Colonic mucosa (tissue), 4 donors: ENCODE measurements around the gene FHIT. TPM values are rescaled to one million over a fixed set of nuclear protein-coding genes. Genes with fewer than 3 reads are reported as not detected.

Experiments
- DNase-seq: peaks from one replicate; pipeline ENCODE4 v3.0.0-alpha.2; 2020
- H3K27ac ChIP-seq: fragments of 200-600 bp; one replicate; pipeline ENCODE4 v1.8.0; 2021
- H3K27me3 ChIP-seq: fragments of 200-600 bp; one replicate; pipeline ENCODE4 v1.8.0; 2021
- H3K36me3 ChIP-seq: fragments of 200-600 bp; one replicate; pipeline ENCODE4 v1.8.0; 2021
- H3K4me1 ChIP-seq: fragments of 200-600 bp; one replicate; pipeline ENCODE4 v1.8.0; 2021; ENCODE audit warnings: mild to moderate bottlenecking
- H3K4me3 ChIP-seq: fragments of 200-600 bp; one replicate; pipeline ENCODE4 v1.8.0; 2021
- H3K9ac ChIP-seq, 2 donors: one replicate each; pipeline ENCODE4 v1.7.0; 2013; ENCODE audit warnings: control low read depth in 2 of 2, low read depth in 2 of 2, low read length in 2 of 2
- H3K9me3 ChIP-seq: fragments of 200-600 bp; one replicate; pipeline ENCODE4 v1.8.0; 2021
- CTCF ChIP-seq: fragments of 200-600 bp; IDR thresholded peaks from one replicate; pipeline ENCODE4 v1.8.0; 2022; ENCODE audit warnings: antibody characterized with exemption, mild to moderate bottlenecking
- intact Hi-C: fragments of 100-400 bp; cut with DNase I; formaldehyde crosslinking; loops from one replicate; pipeline ENCODE4 v1.14.1; 2022
- total RNA-seq, 2 donors: library from RNA; stranded (reverse); fragmentation: NEBNext Ultra II Directional in 1 of 2; extraction: Animal tissue kit (Norgen Biotek cat#: 25700) in 1 of 2; gene quantifications; one replicate each; pipeline ENCODE4 v1.2.1, GENCODE V29; 2021
- donor health status: healthy.
- donor health status: DM: no; HTN: no; CAD: no.
- donor health status: DM: no; HTN: no; CAD: no.

The FHIT gene
- total RNA-seq, 2 donors from 2014 or later = 7.7 to 9.4 TPM

- Histone ChIP-seq H3K9ac (no peak overlapping the region), H3K4me1 (no peaks in the 10 kb centered on the region), H3K36me3 (no peaks in the 10 kb centered on the region), H3K4me3 (no peak overlapping the region), H3K27me3 (no peaks in the 10 kb centered on the region), H3K9me3 (no peaks in the 10 kb centered on the region), H3K27ac (no peak overlapping the region)
- no peak for TF ChIP-seq CTCF
- no peak for DNase-seq
- intact Hi-C loops = no loop called here
Observed at GRCh38 chr3:60856257-60857046, 394.8 kb downstream of the FHIT start.

DNA sequence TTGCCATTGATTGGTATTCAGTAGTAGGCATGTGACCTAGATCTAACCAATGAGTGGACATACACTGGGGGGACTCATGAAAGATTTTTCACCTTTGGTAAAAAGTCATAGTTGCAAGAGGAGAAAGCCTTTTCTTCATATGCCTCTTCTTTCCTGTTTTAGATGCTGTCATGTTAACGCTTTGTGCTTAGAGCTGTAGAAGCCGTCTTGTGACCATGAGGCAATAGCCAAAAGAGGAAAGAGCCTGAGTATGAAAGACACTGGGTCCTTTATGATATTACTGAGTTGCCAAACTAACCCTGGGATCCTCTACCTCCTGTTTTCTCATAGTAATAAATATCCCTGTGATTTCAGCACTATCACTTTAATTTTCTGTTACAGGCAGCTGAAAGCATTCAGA, 396.0 kb downstream of the FHIT start:
- DNase-seq = no peak
- no peak overlapping the region for H3K27ac ChIP-seq
- H3K36me3 ChIP-seq = no peaks in the 10 kb centered on the region
- intact Hi-C loops = no loop called here
- no peak overlapping the region for H3K9ac ChIP-seq
- H3K4me3 ChIP-seq = no peak overlapping the region
- no peaks in the 10 kb centered on the region for H3K27me3 ChIP-seq
- no peaks in the 10 kb centered on the region for H3K9me3 ChIP-seq
- no peak for TF ChIP-seq CTCF
- no peaks in the 10 kb centered on the region for H3K4me1 ChIP-seq

- TF ChIP-seq CTCF = no peak
- H3K4me3 ChIP-seq = no peak overlapping the region
- no peaks in the 10 kb centered on the region for H3K36me3 ChIP-seq
- no peaks in the 10 kb centered on the region for H3K9me3 ChIP-seq
- DNase-seq = no peak
- H3K27me3 ChIP-seq = no peaks in the 10 kb centered on the region
- H3K27ac ChIP-seq = no peak overlapping the region
- no peaks in the 10 kb centered on the region for H3K4me1 ChIP-seq
- no peak overlapping the region for H3K9ac ChIP-seq
- intact Hi-C loops = no loop called here
Observed at GRCh38 chr3:60854791-60855190, 396.5 kb downstream of the FHIT start.

GRCh38 chr3:60847791-60848190, 403.5 kb downstream of the FHIT start:
- H3K36me3 ChIP-seq = no peaks in the 10 kb centered on the region
- H3K27ac ChIP-seq = no peak overlapping the region
- H3K27me3 ChIP-seq = no peaks in the 10 kb centered on the region
- no peak for DNase-seq
- intact Hi-C loops = no loop called here
- no peaks in the 10 kb centered on the region for H3K9me3 ChIP-seq
- no peaks in the 10 kb centered on the region for H3K4me1 ChIP-seq
- TF ChIP-seq CTCF = no peak
- H3K4me3 ChIP-seq = no peak overlapping the region
- no peak overlapping the region for H3K9ac ChIP-seq

GRCh38 chr3:60844256-60844655, 407.0 kb downstream of the FHIT start:
- TF ChIP-seq CTCF = no peak
- Histone ChIP-seq H3K9ac (no peak overlapping the region), H3K36me3 (no peaks in the 10 kb centered on the region), H3K27ac (no peak overlapping the region), H3K9me3 (no peaks in the 10 kb centered on the region), H3K27me3 (no peaks in the 10 kb centered on the region), H3K4me1 (no peaks in the 10 kb centered on the region), H3K4me3 (no peak overlapping the region)
- intact Hi-C loops = no loop called here
- DNase-seq = no peak
